NCI-H2107 (cell line): Measurements from ENCODE around the gene ARID5B.
"Not testable (repeated sequence)": the region's sequence is repeated elsewhere in the genome, so short reads cannot be mapped to it uniquely, and the experiment has no call there.

Source experiments
- DNase-seq: peaks from one replicate; lab custom pipeline; 2025; lab: John Stamatoyannopoulos, UW

Gene ARID5B

DNA sequence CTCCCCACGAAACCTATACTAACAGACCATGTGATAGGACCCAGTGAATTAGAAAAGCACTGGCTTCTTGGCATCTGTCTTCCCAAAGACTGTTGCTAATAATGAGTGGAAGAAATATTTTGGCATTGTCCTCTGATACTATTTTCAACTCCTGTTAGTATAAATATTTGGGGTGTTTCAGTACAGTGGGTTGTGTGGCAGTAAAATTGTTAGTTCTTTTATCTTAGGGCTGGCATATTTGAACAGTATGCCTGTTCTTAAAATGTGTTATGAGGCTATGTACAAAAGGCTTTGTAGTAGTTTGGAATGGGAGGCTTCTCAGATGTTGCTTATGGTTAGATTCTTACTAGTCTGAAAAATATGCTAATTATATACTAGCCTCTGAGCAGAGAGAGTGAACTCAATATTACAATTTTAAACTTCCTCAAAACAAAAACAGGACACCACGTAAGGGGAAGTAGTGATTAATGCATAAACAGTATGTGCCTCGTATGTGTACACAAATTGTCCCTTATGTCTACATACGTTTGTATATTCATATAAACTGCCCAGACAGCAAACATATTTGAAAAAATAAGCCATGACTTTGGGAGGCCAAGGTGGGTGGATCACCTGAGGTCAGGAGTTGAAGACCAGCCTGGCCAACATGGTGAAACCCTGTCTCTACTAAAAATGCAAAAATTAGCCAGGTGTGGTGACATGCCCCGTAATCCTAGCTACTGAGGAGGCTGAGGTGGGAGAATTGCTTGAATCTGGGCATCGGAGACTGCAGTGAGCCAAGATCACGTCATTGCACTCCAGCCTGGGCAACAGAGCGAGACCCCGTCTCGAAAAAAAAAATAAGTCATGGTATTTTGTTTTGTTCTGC is 115.4 kb downstream of the ARID5B start:
- DNase-seq, result no peak

GRCh38 chr10:62017491-62017870 is 116.0 kb downstream of the ARID5B start:
- no peak for DNase-seq

- DNase-seq, result no peak
Observed at GRCh38 chr10:62018131-62018911, 116.8 kb downstream of the ARID5B start.

DNA sequence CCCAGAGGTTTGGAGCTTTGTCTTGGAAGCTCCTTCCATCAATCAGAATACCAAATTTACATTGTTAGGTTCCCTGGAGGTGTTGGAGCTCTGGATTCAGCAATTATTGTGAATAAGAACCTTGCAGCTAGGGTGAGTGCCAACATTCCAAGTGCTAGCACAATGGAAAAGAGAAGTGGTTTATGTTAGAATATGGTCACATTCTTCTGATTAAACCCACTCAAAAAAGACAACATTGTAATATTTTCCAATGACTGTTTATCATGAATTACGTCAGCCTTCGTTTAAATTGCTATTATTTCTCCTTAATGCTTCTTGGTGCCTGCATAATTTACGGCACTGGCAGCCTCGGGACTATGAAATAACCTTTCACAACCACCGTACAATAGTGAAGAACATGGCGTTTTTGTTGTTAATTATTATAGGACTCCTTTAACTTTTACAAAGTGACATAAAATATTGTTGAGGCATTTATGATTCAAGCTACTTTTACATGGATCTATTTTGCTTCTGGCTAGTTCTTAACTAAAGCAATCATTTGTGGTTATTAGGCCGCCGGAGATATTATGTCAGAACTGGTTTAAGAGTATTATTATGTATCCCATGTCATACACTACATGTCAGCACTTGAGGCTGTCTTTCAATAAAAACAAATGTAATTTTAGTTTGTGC is 117.7 kb downstream of the ARID5B start:
- no peak for DNase-seq

- no peak for DNase-seq
Observed at GRCh38 chr10:62019685-62020359, 118.3 kb downstream of the ARID5B start.

GRCh38 chr10:62021128-62021665 is 119.7 kb downstream of the ARID5B start:
- no peak for DNase-seq

DNA sequence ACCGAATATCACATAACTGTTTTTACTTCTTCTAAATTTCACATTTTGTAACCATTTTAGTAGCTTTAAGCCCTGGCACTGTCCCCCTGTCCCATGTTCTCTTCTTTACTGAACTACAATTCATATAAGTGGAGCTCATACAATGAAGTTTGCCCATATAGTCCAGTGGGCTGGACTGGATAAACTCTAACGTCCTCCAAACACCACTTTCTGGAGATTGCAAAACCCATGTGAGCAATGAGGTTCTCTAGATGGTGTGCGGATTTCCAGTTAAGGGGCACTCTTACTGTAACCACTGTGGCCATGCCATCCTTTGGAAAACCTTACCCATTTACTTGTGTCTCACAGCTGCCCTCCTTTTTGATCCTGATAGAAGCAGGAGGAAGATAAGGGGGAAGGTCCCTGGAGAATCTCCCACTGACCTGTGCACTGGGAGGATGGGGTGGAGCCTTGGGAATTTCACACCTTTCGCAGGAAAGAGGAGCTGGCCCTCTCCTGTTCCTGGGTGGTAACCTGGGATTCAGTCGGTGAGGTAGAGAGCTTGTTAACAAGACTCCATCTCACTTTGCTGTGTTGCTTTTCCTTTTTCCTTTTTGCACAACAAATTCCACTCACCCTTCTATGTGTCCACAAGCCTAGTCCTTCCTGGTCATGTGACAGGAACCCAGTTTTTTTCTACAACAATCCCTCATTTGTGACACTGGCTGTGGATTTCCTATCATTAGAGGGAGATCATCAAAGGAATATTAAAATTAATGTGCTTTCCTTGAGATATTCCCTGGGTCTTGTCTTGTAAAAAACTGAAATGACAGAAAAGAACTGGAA is 120.7 kb downstream of the ARID5B start:
- no peak for DNase-seq

DNA sequence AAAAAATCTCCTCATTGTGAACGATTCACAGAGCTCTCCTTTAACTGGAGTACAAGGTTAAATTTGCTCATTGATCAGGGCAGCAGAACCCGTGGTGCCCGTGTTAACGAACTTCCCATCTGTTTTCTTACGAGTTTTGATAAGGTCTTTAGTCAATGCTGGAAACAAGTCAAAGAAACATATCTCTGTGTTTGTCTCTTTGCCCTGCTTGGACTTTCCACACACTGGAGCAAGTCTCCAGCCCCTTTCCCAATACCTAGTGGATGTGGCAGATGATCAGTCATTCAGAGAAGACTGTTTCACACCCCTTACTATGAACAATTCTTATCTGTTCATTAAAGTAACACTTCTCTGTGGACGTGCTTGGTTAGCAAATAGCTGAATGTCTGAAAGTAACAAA is 121.3 kb downstream of the ARID5B start:
- DNase-seq, result no peak

DNA sequence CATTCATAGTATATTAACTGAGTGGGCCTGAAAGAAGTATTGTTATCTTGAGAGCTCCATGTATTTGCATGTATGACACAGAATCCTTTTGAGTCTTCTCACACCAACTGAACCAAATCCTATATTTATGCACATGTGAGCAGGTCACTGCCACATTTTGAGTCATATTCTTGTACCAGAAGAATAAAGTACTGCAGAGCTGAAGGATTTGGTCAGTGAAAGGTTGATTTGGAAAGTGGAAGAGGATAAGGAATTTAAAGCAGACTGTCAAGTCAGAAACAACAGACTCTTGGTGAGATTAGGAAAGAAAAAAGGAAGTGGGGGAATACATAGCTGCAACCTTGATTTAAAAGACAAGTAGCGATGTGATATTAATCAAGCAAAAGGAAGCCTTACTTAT is 121.8 kb downstream of the ARID5B start:
- DNase-seq, result no peak

DNA sequence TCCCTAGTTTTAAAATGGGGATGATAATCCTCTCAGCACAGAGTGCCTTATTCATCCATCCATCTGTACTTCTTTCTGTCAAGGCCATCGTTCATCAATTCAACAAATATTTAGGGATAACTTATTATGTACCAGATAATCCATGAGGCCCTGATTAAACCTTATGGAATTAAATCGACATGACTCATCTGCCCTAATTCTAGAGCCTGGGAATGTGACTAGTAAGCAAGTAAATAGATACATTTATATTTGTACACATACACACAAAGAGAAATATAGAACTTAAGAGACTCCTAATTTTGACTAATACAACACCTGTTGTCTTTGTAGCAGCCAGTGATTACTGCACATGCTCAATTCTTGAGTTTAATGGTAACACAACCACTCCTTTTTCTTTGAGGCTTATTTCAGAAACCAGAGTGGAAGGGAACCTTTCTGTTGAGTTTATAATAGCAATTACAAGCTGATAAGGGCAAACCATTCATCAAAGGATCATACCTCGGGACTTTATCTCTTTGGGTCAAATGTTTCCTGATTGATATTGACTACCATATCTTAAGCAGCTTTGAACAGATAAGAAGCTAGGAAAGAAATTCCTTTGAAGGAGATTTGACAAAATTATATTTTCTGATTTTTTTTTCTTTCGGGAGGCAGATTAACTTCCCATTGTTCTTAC is 122.7 kb downstream of the ARID5B start:
- DNase-seq, result no peak

DNA sequence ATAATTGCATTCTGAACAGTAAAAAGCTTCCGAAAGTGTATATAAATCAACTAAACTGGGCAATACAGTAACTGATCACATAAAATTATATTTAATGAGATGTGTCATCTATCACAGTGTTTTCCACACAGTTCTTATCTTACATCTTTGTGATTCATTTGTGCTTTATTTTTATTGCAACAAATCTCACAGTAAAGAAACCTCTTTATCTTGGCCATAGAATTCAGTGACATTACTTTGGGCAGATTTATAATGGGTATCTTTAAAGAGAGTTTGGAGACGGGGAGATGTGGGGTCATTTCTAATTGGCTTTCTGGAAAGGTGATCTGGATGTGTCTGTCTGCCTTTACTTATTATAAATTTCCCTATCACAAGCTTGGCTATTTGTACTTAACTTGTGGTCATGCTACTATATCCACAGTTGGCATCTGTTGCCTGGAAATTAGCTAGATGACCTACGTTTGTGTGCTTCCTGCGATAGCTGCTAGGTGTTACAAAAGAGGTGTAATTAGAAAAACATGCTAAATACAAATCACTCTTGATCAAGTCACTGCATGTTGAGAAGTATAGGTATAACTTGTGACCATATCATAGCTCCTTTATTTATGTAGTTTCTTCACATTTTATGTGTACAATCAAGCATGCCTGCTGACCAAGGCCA is 123.8 kb downstream of the ARID5B start:
- DNase-seq, result no peak

DNA sequence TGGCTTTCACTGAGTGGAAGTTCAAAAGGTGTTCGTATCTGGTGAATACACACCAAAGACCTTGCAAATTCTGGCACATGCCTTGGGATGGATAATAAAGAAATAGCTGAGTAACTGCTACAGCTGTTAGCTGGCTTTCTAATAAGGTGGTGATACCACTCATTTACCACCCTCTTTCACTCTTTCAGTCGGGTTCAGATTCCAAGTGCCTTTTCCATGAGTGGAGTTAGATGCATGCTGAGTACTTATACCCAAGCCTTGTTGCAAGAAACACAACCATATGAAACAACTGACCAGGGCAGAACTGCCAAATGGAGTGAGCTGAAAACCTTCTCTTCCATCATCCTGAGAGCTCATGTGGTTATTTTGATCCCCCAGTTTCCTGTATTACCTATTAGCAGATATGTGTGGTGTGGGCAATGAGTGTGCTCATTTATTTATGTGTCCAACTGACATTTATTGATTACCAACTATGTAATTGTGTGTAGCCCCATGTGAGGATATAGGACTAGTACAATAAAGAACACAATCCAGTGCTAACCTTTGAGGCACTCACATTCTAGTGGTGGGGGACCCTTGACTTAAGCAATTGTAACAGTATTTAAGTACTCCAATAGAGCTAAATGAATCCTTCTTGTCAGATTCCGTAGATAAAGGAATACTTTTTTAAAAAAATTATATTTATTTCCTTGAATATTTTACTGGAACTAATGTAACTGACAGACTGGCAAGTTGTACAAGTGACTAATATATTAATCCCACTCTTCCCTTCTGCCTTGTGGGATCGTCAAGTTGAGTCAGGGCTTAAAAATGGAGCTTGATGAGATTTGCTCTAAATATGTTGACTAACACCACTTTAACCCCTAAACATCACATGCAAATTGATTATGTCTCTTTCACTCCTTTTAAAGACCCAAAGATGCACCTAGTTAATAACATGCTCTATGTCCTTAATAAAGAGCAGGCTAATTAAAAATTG is 124.7 kb downstream of the ARID5B start:
- no peak for DNase-seq

GRCh38 chr10:62027841-62028501 is 126.5 kb downstream of the ARID5B start:
- DNase-seq, result no peak

DNA sequence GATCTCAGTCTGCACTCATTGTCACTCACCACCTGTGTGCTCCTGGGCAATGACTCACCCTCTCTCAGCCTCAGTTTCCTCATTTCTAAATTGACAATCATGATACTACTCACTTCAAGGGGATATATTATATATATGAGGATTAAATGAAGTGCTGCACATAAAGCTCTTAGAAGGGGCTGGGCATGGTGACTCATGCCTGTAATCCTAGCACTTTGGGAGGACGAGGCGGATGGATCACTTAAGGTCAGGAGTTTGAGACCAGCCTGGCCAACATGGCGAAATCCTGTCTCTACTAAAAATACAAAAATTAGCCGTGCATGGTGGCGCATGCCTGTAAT is 127.0 kb downstream of the ARID5B start:
- not testable (repeated sequence) for DNase-seq

DNA sequence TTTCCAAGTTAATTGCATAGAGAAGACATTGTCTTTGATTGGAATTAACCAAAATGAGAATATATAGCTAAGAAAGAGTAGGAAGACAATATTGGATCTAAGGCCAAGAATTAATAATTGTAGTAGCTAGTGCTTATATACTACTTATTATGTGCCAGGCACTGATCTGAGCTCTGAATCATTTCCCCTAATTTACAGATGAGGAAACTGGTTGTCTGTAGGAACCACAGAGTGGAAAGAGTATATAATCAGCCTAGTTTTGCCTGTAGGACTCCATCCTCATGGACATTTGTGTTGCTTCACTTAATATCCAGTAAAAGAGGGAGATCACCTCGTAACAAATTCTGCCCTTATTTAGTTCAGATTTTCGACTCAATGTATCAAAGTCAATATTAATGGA is 127.9 kb downstream of the ARID5B start:
- DNase-seq, result no peak

DNA sequence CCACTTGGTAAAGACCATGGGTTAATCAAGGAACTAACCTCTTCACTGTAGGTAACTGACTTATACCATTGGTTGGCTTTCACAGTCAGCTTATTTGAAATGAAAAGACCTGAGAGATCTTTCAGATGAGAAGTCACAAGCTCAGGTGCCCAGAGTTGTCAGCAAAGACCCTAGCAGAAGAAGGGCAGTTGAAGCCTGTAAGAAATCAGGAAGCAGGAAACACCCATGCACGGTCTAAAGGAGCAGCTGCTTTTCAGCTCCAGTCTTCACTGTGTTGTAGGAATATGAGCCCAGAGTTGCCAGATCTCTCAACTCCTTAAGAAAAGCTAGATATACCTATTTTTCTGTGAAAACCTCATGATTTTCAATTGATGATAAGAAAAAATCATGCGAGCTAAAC is 130.0 kb downstream of the ARID5B start:
- no peak for DNase-seq

- no peak for DNase-seq
Observed at GRCh38 chr10:62033125-62033524, 131.6 kb downstream of the ARID5B start.

GRCh38 chr10:62034096-62034640 is 132.7 kb downstream of the ARID5B start:
- no peak for DNase-seq
